GM23338 (cell line): ENCODE measurements around the gene SLC15A5.
A peak's percentile ranks its signal among the peaks of the same experiment; 100 is the strongest.

Source experiments
- ETS1 ChIP-seq: IDR thresholded peaks from 2 replicates; pipeline ENCODE4 v1.6.1; 2016; ENCODE audit warnings: antibody characterized with exemption
- EZH2 ChIP-seq: fragments of 200-600 bp; sonication (generic); IDR thresholded peaks from one replicate; pipeline ENCODE4 v1.8.0; 2017; ENCODE audit warnings: antibody characterized with exemption, mild to moderate bottlenecking, low read depth; ENCODE audit not compliant: unreplicated experiment
- EZH2phosphoT487 ChIP-seq: fragments of 200-600 bp; sonication (generic); IDR thresholded peaks from one replicate; pipeline ENCODE4 v1.8.1; 2018; ENCODE audit warnings: antibody characterized with exemption; ENCODE audit not compliant: unreplicated experiment
- NANOG ChIP-seq: IDR thresholded peaks from 2 replicates; pipeline ENCODE4 v1.6.1; 2016; ENCODE audit warnings: antibody characterized with exemption, borderline replicate concordance
- POLR2AphosphoS5 ChIP-seq: IDR thresholded peaks from 2 replicates; pipeline ENCODE4 v1.6.1; 2016; ENCODE audit warnings: antibody characterized with exemption, low read depth
- ZNF331 ChIP-seq: fragments of 250-450 bp; sonication (Bioruptor Pico); IDR thresholded peaks from 2 replicates; pipeline ENCODE4 v1.5.0; 2020; ENCODE audit warnings: low read depth, mild to moderate bottlenecking, moderate library complexity
- ZNF462 ChIP-seq: fragments of 250-450 bp; sonication (Bioruptor Pico); IDR thresholded peaks from 2 replicates; pipeline ENCODE4 v1.5.0; 2020; ENCODE audit warnings: mild to moderate bottlenecking, moderate library complexity
- TF ChIP-seq, protein P1 (sequence below), 2 experiments: fragments of 200-600 bp in 1 of 2; sonication (generic) in 1 of 2; conservative IDR thresholded peaks; 2 replicates each; pipeline versions ENCODE4 v1.5.1 to v1.6.1; 2016 to 2017; ENCODE audit warnings: antibody characterized with exemption in 2 of 2, low read depth in 2 of 2, mild to moderate bottlenecking in 2 of 2, moderate library complexity in 1 of 2

DNA sequence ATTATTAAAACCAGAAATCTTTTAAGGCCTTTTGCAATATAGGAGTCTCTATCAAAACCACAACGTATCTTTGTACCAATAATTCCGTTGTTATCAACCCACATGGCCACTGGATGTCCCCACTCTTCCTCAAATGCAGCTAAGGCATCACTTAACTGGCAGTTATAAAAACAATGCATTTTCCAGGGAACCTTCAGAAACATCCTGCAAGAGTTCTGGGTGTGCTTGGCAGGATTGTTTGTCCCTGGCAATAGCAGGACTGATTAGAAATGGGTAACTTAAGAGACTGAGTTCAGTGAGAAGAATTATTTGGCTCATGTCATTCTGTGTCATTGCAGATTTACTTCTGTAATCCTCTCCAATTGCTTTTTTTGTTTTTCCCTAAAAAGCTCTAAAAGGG is 112.0 kb downstream of the SLC15A5 start:
- TF ChIP-seq EZH2phosphoT487 (no peak), POLR2AphosphoS5 (no peak), EZH2 (no peak), ZNF331 (no peak), NANOG (no peak), ETS1 (no peak), ZNF462 (CRISPR knock-in tag) (no peak)
- TF ChIP-seq, protein P1, sequence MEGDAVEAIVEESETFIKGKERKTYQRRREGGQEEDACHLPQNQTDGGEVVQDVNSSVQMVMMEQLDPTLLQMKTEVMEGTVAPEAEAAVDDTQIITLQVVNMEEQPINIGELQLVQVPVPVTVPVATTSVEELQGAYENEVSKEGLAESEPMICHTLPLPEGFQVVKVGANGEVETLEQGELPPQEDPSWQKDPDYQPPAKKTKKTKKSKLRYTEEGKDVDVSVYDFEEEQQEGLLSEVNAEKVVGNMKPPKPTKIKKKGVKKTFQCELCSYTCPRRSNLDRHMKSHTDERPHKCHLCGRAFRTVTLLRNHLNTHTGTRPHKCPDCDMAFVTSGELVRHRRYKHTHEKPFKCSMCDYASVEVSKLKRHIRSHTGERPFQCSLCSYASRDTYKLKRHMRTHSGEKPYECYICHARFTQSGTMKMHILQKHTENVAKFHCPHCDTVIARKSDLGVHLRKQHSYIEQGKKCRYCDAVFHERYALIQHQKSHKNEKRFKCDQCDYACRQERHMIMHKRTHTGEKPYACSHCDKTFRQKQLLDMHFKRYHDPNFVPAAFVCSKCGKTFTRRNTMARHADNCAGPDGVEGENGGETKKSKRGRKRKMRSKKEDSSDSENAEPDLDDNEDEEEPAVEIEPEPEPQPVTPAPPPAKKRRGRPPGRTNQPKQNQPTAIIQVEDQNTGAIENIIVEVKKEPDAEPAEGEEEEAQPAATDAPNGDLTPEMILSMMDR (conservative IDR thresholded peaks at IDR 0.05; ENCODE audit: low read depth in 2 of 2): peak; percentile 83 to 90
